Ovary (tissue), 9 donors: Measurements from ENCODE around the gene C1orf226. TPM values are rescaled to one million over a fixed set of nuclear protein-coding genes. Genes with fewer than 3 reads are reported as not detected.
"Not testable (repeated sequence)": the region's sequence is repeated elsewhere in the genome, so short reads cannot be mapped to it uniquely, and the experiment has no call there.

ENCODE experiments used
- DNase-seq, 5 donors: peaks; one replicate each; pipeline ENCODE4 v3.0.0-alpha.2; 2019 to 2020
- H3K27ac ChIP-seq, 2 donors: fragments of 200-600 bp; one replicate each; pipeline versions ENCODE4 v1.5.1 to v1.8.0; 2019 to 2022
- H3K27me3 ChIP-seq: fragments of 200-600 bp; one replicate; pipeline ENCODE4 v1.8.0; 2022
- H3K36me3 ChIP-seq: fragments of 200-600 bp; sonication (generic); one replicate; pipeline ENCODE4 v1.5.1; 2019
- H3K4me1 ChIP-seq: one replicate; pipeline ENCODE4 v1.8.1; 2013; ENCODE audit warnings: mild to moderate bottlenecking, moderate library complexity; ENCODE audit not compliant: insufficient read depth
- H3K4me3 ChIP-seq: fragments of 200-600 bp; sonication (generic); one replicate; pipeline ENCODE4 v1.5.1; 2017
- H3K9me3 ChIP-seq, 2 donors: fragments of 200-600 bp in 1 of 2; sonication (generic) in 1 of 2; one replicate each; pipeline versions ENCODE4 v1.5.1 to v1.8.1; 2013 to 2019; ENCODE audit warnings: mild to moderate bottlenecking in 1 of 2, moderate library complexity in 1 of 2
- CTCF ChIP-seq, 3 donors: fragments of 450-650 bp in 2 of 3; fragments of 200-600 bp in 1 of 3; IDR thresholded peaks; one replicate each; pipeline versions ENCODE4 v1.5.1 to v1.8.0; 2016 to 2022; ENCODE audit warnings: antibody characterized with exemption in 3 of 3, mild to moderate bottlenecking in 1 of 3
- EP300 ChIP-seq: sonication (generic); formaldehyde crosslinking; IDR thresholded peaks from one replicate; pipeline ENCODE4 v1.6.1; 2017; ENCODE audit warnings: antibody characterized with exemption
- POLR2A ChIP-seq: fragments of 450-650 bp; IDR thresholded peaks from one replicate; pipeline ENCODE4 v1.6.1; 2017; ENCODE audit warnings: antibody characterized with exemption, mild to moderate bottlenecking, moderate library complexity
- WGBS, 3 donors: extraction: QIAGEN DNeasy Blood & Tissue Kit in 1 of 3; methylation state at CpG; one replicate each; pipeline versions ENCODE4 v1.1.5 to v1.1.7; 2013 to 2017; 5-methylcytosine and 5-hydroxymethylcytosine counted together
- intact Hi-C, 4 donors: fragments of 100-400 bp; cut with DNase I; formaldehyde crosslinking; loops; one replicate each; pipeline versions ENCODE4 v1.11.0 to v1.15.1; 2022 to 2023
- polyA plus RNA-seq, 2 donors: library from polyadenylated mRNA; stranded (reverse); fragments of 200-250 nt in 1 of 2; fragments of 350-450 nt in 1 of 2; fragmentation: Illumina TruSeq in 1 of 2; extraction: RNeasy Lipid Tissue Mini Kit (QIAGEN cat#74804) in 1 of 2; gene quantifications; one replicate each; pipeline ENCODE4 v1.2.3, GENCODE V29; 2013 to 2014
- total RNA-seq, 7 donors: library from RNA; depleted of rRNA in 2 of 7; stranded (reverse); fragments of >200 nt in 2 of 7; fragmentation: NEBNext Ultra II Directional in 3 of 7; extraction: Animal tissue kit (Norgen Biotek cat#: 25700) in 3 of 7; gene quantifications; one replicate each; pipeline versions ENCODE4 v1.1.0 to v1.2.4, GENCODE V29; 2016 to 2023
- donor health status: DM: no; HTN: no; CAD: no; lungs with moderate emphysema.
- donor health status: DM: no; HTN: no; CAD: no.
- donor health status: Bipolar disorder and iron deficiency.
- donor health status: DM: yes; HTN: yes; CAD: no.
- donor health status: DM: no; HTN: no; CAD: no.
- donor health status: DM: yes; HTN: yes; CAD: no.

Gene C1orf226
- total and polyA plus RNA-seq, 9 donors, result 0.36 to 8.4 (median 1.5) TPM

DNA sequence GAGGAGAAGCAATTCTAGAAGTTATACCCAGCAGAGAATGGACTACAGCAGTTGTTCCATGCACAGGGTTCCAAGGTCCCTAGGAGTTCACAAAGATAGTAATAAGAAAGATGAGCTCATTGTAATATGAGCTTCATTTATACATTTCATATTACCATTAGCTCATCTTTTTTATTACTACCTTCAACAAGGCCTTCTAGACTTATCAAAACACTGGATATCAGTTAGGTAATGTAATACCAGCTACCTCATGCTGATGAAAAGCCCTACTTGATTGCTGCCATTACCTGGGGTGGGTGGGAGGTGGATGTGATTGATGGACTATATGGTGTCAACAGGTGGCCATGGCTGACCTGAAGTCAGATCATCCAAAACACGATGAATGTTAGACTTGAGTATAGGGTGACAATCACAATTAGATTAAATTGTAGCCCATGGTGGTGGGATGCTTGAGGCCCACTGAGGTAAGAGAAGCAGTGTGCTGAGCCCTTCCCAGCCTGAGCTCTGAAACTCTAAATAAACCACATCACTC lies 39.0 kb upstream of the C1orf226 start:
- TF ChIP-seq CTCF (IDR thresholded peaks at IDR 0.05) (no peak), EP300 (no peak), POLR2A (no peak)
- WGBS, 3 donors, result 86 to 94% (median 89%) methylated on average over 1 of the region's 1 CpG
- H3K9me3 ChIP-seq, result no peaks in the 10 kb centered on the region
- intact Hi-C loops, result no loop called here
- H3K36me3 ChIP-seq, result no peaks in the 10 kb centered on the region
- no peaks in the 10 kb centered on the region for H3K27me3 ChIP-seq
- DNase-seq, result no peak
- H3K27ac ChIP-seq, result no peak overlapping the region
- no peak overlapping the region for H3K4me3 ChIP-seq
- no peaks in the 10 kb centered on the region for H3K4me1 ChIP-seq

DNA sequence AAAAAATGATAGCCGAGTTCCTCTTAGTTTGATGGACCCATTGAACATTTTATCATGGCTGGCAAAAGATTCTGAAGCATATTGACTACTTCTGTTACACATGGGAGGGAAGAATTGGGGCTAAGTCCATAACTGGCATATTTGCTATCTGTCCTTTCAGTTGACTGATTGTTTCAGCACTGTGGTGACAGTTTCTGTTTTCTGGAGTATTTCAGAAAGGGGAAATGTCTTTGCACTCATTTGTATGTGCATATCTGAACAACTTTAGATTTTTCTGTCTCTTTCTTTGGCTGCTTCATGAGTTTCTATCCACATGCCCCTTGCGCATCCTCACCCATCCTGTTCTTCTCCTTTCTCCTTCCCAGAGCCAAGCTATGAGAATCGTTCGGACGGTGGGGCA lies 38.1 kb upstream of the C1orf226 start:
- H3K4me3 ChIP-seq, result no peak overlapping the region
- 91 to 94% (median 93%) methylated on average over 5 of the region's 5 CpGs for WGBS, 3 donors
- intact Hi-C loops, result no loop called here

GRCh38 chr1:162347281-162347680 lies 34.2 kb upstream of the C1orf226 start:
- Histone ChIP-seq H3K27ac (no peak overlapping the region), H3K4me3 (no peak overlapping the region), H3K36me3 (no peaks in the 10 kb centered on the region), H3K27me3 (no peaks in the 10 kb centered on the region), H3K4me1 (no peaks in the 10 kb centered on the region), H3K9me3 (no peaks in the 10 kb centered on the region)
- 64 to 65% (median 65%) methylated on average over 3 of the region's 3 CpGs for WGBS, 3 donors
- intact Hi-C loops, result no loop called here
- TF ChIP-seq EP300, result no peak
- no peak for DNase-seq

More for the DNA sequence above, 38.1 kb upstream of the C1orf226 start:
- no peaks in the 10 kb centered on the region for H3K9me3 ChIP-seq
- no peak overlapping the region for H3K27ac ChIP-seq
- no peaks in the 10 kb centered on the region for H3K36me3 ChIP-seq
- no peaks in the 10 kb centered on the region for H3K4me1 ChIP-seq
- H3K27me3 ChIP-seq, result no peaks in the 10 kb centered on the region
- TF ChIP-seq POLR2A (no peak), EP300 (no peak), CTCF (IDR thresholded peaks at IDR 0.05) (no peak)
- DNase-seq, result no peak

GRCh38 chr1:162349635-162350330 lies 31.7 kb upstream of the C1orf226 start:
- Histone ChIP-seq H3K9me3 (no peaks in the 10 kb centered on the region), H3K36me3 (no peaks in the 10 kb centered on the region), H3K27ac (no peak overlapping the region), H3K27me3 (no peaks in the 10 kb centered on the region), H3K4me3 (no peak overlapping the region), H3K4me1 (no peaks in the 10 kb centered on the region)
- WGBS, 3 donors, result 42 to 48% (median 47%) methylated on average over 11 of the region's 11 CpGs
- intact Hi-C loops, result no loop called here
- no peak for TF ChIP-seq EP300
- TF ChIP-seq CTCF (IDR thresholded peaks at IDR 0.05), result no peak
- TF ChIP-seq POLR2A, result no peak
- DNase-seq, result no peak

DNA sequence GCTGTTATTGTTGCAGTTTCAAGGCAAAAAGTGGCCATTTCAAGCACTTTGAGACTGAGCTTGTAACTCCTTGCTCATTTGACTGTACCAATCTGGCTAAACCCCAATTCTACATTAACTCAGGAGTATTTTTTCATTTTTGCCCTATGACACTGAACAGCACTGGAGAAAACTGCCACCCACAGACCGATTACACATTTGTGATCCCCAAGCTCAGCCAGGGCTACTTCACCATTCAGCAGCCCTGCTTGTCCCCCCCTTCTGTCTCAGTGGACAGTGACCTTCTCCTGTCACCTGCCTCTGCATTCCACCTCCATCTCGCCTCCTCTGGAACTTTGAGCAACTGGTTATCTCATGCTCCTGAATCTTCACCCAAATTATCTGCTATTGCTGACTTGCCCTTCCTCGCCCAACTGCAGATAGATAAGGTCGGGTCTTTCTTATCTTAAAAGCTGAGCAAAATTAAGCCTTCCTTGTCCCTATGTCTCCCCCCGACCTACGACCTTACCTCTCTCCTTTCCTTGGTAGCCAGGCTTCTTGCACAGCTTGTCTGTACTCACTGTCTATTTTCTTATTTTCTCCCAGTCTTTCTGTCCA lies 30.2 kb upstream of the C1orf226 start:
- 78 to 87% (median 81%) methylated on average over 6 of the region's 6 CpGs for WGBS, 3 donors
- H3K36me3 ChIP-seq, result no peaks in the 10 kb centered on the region
- intact Hi-C loops, result no loop called here
- H3K27me3 ChIP-seq, result no peaks in the 10 kb centered on the region
- no peaks in the 10 kb centered on the region for H3K4me1 ChIP-seq
- no peak overlapping the region for H3K4me3 ChIP-seq
- H3K27ac ChIP-seq, result no peak overlapping the region
- no peaks in the 10 kb centered on the region for H3K9me3 ChIP-seq
- no peak for DNase-seq
- no peak for TF ChIP-seq CTCF (IDR thresholded peaks at IDR 0.05)
- TF ChIP-seq POLR2A, result no peak
- no peak for TF ChIP-seq EP300

DNA sequence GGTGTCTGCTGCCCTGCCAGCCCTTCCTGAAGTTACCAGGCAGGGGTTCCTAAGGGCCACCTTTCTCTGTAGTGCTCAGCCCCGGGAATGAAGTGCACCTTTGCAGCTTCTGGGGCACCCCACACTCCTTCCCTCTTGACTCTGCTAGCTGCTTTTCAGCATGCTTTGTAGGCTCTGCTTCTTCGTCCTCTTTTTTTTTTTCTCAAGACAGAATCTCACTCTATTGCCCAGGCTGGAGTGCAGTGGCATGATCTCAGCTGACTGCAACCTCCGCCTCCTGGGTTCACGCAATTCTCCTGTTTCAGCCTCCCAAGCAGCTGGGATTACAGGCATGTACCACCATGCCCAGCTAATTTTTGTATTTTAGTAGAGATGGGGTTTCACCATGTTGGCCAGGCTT lies 29.7 kb upstream of the C1orf226 start:
- H3K36me3 ChIP-seq, H3K27ac ChIP-seq, H3K4me3 ChIP-seq, DNase-seq, H3K4me1 ChIP-seq, intact Hi-C loops, H3K9me3 ChIP-seq, H3K27me3 ChIP-seq: not testable (repeated sequence)
- 72 to 96% (median 91%) methylated on average over 3 to 4 of the region's 4 CpGs for WGBS, 3 donors
